ENCODE measurements around the gene CDH23.

Gene CDH23

DNA sequence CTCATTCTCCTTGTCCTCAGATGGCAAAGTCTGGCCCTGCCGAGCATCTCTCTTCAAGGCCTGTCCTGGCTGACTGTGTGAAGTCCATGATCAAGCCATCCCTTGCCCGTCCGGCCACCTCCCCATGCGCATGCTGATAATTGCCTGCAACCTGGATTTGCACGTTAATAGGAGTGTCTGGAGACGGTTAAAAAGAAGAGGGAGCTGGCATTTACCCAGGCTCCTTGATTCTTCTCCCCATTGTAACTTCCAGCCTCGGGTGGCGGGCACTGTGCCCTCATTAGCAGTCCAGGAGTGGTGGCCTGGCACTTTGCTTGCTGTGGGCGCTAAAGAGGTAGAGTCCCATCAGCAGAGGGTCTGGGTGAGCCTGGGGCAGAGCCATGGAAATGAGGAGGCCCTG is 165.5 kb downstream of the CDH23 start:
- H3K4me3 ChIP-seq (replicated peaks; ENCODE audit: low read depth, low read length) = no peak overlapping the region
- no peak for DNase-seq (ENCODE audit: extremely low read depth, insufficient read length)
- H3K36me3 ChIP-seq (ENCODE audit: control insufficient read depth, insufficient read depth, low read length) = no peaks in the 10 kb centered on the region
- no peaks in the 10 kb centered on the region; the same call in none of the 2 replicates for H3K27me3 ChIP-seq (replicated peaks; ENCODE audit: control insufficient read depth, insufficient read depth, low read length)
- TF ChIP-seq, protein P1, sequence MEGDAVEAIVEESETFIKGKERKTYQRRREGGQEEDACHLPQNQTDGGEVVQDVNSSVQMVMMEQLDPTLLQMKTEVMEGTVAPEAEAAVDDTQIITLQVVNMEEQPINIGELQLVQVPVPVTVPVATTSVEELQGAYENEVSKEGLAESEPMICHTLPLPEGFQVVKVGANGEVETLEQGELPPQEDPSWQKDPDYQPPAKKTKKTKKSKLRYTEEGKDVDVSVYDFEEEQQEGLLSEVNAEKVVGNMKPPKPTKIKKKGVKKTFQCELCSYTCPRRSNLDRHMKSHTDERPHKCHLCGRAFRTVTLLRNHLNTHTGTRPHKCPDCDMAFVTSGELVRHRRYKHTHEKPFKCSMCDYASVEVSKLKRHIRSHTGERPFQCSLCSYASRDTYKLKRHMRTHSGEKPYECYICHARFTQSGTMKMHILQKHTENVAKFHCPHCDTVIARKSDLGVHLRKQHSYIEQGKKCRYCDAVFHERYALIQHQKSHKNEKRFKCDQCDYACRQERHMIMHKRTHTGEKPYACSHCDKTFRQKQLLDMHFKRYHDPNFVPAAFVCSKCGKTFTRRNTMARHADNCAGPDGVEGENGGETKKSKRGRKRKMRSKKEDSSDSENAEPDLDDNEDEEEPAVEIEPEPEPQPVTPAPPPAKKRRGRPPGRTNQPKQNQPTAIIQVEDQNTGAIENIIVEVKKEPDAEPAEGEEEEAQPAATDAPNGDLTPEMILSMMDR (IDR thresholded peaks at IDR 0.05; ENCODE audit: insufficient read depth, low read length, poor library complexity, severe bottlenecking) = no peak

DNA sequence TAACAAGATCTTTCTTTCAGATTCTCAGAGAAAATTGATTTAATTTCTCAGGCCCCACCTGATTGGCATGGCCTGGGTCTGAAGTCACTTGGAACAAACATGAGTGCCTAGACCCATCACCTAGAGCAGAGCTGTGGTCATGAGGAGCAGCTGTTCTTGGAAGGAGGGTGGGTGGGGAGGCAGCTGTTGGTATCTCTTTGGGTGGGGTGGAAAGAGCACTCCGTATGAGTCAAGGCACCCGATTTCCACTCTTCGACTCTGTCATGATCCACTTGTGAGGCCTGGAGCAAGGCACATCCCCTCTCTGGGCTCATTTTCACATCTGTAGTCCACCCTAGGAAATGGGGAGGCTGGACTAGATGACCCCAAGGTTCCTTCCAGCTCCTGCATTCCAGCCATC is 166.2 kb downstream of the CDH23 start:
- Histone ChIP-seq H3K4me3 (replicated peaks; ENCODE audit: low read depth, low read length) (no peak overlapping the region), H3K27me3 (replicated peaks; ENCODE audit: control insufficient read depth, insufficient read depth, low read length) (no peaks in the 10 kb centered on the region; the same call in none of the 2 replicates), H3K36me3 (ENCODE audit: control insufficient read depth, insufficient read depth, low read length) (no peaks in the 10 kb centered on the region)
- DNase-seq (ENCODE audit: extremely low read depth, insufficient read length) = no peak
- TF ChIP-seq, protein P1 (IDR thresholded peaks at IDR 0.05; ENCODE audit: insufficient read depth, low read length, poor library complexity, severe bottlenecking) = no peak

DNA sequence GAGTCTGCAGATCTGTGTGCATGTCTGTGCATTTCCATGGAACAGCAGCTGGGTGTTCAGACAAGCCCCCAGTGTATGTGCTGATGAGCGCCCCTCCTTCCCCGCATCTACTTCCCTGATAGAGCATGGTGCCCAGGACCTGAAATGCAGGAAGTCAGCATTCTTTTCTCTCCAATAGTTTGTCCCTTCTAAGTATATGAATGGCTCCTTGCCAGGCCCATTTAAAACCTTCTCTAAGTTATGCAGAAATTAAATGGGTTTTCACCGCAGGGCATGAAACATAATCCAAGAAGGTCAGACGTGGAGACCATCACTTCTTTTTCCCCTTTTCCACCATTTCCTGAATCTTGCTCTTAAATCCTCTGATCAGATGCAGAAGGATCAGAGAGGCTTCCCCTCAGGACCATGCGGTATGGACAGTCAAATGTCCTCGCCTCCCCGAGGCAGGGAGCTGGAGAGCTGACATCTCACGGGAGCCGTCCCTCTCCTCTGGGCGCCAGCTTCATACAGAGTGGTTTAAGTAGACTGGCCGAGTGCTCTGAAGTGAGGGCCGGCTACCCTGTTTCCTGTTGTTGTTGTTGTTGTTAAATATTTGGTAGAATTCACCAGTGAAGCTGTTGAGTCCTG is 167.6 kb downstream of the CDH23 start:
- Histone ChIP-seq H3K4me3 (replicated peaks; ENCODE audit: low read depth, low read length) (no peak overlapping the region), H3K36me3 (ENCODE audit: control insufficient read depth, insufficient read depth, low read length) (no peaks in the 10 kb centered on the region), H3K27me3 (replicated peaks; ENCODE audit: control insufficient read depth, insufficient read depth, low read length) (no peaks in the 10 kb centered on the region; the same call in none of the 2 replicates)
- DNase-seq (ENCODE audit: extremely low read depth, insufficient read length) = no peak
- TF ChIP-seq, protein P1 (IDR thresholded peaks at IDR 0.05; ENCODE audit: insufficient read depth, low read length, poor library complexity, severe bottlenecking) = no peak

DNA sequence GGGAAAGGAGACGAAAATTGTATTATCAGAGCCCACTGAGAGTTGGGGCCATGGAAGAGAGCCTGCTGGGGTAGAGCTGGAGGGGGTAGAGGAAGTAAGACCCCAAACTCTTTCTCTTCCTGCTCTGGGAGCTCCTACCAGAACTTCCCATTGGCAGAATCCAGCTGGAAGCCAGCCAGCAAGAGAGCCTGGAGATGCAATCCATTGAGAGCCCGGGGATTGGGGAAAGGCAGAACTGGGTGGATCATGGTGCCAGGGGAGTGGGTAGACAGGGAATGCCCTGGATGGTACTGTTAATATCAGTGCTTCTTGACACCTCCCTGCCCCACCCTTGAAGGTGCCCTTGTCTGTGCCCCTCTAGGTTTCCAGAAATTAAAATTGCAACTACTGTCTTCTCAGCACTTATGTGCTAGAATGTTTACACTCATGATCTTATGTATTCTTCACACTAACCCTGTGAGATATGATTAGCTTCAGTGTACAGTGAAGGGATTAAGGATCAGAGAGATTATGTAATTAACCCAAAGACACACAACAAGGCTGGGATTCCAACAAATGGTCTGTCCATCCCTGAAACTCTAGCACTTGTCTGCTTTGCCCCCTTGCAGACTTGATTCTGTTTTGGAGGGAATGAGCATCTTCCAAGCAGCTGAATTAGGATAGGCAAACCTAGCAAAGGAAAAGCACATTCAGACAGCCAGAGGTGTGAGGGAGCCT is 168.7 kb downstream of the CDH23 start:
- no peaks in the 10 kb centered on the region; the same call in none of the 2 replicates for H3K27me3 ChIP-seq (replicated peaks; ENCODE audit: control insufficient read depth, insufficient read depth, low read length)
- H3K4me3 ChIP-seq (replicated peaks; ENCODE audit: low read depth, low read length) = no peak overlapping the region
- TF ChIP-seq, protein P1 (IDR thresholded peaks at IDR 0.05; ENCODE audit: insufficient read depth, low read length, poor library complexity, severe bottlenecking) = no peak
- no peaks in the 10 kb centered on the region for H3K36me3 ChIP-seq (ENCODE audit: control insufficient read depth, insufficient read depth, low read length)
- DNase-seq (ENCODE audit: extremely low read depth, insufficient read length) = no peak

DNA sequence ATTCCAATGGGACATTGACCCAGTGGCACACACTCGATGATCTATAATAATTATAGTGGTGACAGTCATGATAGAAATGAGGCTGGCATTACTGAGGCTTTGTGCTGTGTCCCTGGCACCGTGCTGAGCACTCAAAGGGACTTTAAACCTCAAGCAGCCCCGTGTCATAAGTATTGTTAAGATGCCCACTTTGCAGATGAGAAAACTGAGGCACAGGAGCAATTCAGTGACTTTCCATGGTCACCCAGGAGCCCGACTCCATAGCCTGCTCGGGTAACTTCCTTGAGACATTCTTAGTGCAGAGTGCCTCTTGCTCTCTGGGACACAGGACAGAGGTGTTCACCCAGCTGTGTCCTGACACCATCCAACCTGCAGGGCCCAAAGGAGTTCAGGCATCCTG is 170.3 kb downstream of the CDH23 start:
- H3K36me3 ChIP-seq (ENCODE audit: control insufficient read depth, insufficient read depth, low read length) = no peaks in the 10 kb centered on the region
- no peak for DNase-seq (ENCODE audit: extremely low read depth, insufficient read length)
- TF ChIP-seq, protein P1 (IDR thresholded peaks at IDR 0.05; ENCODE audit: insufficient read depth, low read length, poor library complexity, severe bottlenecking) = no peak
- H3K27me3 ChIP-seq (replicated peaks; ENCODE audit: control insufficient read depth, insufficient read depth, low read length) = no peaks in the 10 kb centered on the region; the same call in none of the 2 replicates
- no peak overlapping the region for H3K4me3 ChIP-seq (replicated peaks; ENCODE audit: low read depth, low read length)
